Ascending aorta (tissue), 2 donors: ENCODE results near the gene ZNF536. TPM values are rescaled to one million over a fixed set of nuclear protein-coding genes. Genes with fewer than 3 reads are reported as not detected.
A peak's percentile ranks its signal among the peaks of the same experiment; 100 is the strongest.

Experiments
- DNase-seq, 2 donors: peaks; one replicate each; pipeline ENCODE4 v3.0.0-alpha.2; 2019; ENCODE audit warnings: low spot score in 2 of 2
- H3K27ac ChIP-seq, 2 donors: fragments of 200-600 bp; sonication (generic); one replicate each; pipeline ENCODE4 v1.5.1; 2016 to 2017; ENCODE audit warnings: mild to moderate bottlenecking in 1 of 2
- H3K27me3 ChIP-seq: fragments of 200-600 bp; sonication (generic); one replicate; pipeline ENCODE4 v1.5.1; 2017
- H3K36me3 ChIP-seq, 2 donors: fragments of 200-600 bp; sonication (generic); one replicate each; pipeline ENCODE4 v1.5.1; 2016
- H3K4me1 ChIP-seq, 2 donors: fragments of 200-600 bp; sonication (generic); one replicate each; pipeline ENCODE4 v1.5.1; 2016 to 2017; ENCODE audit warnings: mild to moderate bottlenecking in 1 of 2
- H3K4me3 ChIP-seq, 2 donors: fragments of 200-600 bp; sonication (generic); one replicate each; pipeline ENCODE4 v1.5.1; 2016 to 2017; ENCODE audit warnings: mild to moderate bottlenecking in 1 of 2
- H3K9me3 ChIP-seq, 2 donors: fragments of 200-600 bp; sonication (generic); one replicate each; pipeline ENCODE4 v1.5.1; 2016
- intact Hi-C: fragments of 100-400 bp; cut with DNase I; formaldehyde crosslinking; loops from one replicate; pipeline ENCODE4 v1.15.1; 2023
- total RNA-seq: library from RNA; depleted of rRNA; stranded (reverse); fragments of >200 nt; gene quantifications from one replicate; pipeline ENCODE4 v1.1.0, GENCODE V29; 2016
- TF ChIP-seq, protein P1 (sequence below), 3 experiments: fragments of 200-600 bp in 2 of 3; fragments of 450-650 bp in 1 of 3; sonication (generic) in 2 of 3; IDR thresholded peaks; one replicate each; pipeline ENCODE4 v1.5.1; 2016 to 2019; ENCODE audit warnings: antibody characterized with exemption in 3 of 3, mild to moderate bottlenecking in 1 of 3, moderate library complexity in 1 of 3

ZNF536 gene
- total RNA-seq, 1 donor from 2014 or later: not detected

DNA sequence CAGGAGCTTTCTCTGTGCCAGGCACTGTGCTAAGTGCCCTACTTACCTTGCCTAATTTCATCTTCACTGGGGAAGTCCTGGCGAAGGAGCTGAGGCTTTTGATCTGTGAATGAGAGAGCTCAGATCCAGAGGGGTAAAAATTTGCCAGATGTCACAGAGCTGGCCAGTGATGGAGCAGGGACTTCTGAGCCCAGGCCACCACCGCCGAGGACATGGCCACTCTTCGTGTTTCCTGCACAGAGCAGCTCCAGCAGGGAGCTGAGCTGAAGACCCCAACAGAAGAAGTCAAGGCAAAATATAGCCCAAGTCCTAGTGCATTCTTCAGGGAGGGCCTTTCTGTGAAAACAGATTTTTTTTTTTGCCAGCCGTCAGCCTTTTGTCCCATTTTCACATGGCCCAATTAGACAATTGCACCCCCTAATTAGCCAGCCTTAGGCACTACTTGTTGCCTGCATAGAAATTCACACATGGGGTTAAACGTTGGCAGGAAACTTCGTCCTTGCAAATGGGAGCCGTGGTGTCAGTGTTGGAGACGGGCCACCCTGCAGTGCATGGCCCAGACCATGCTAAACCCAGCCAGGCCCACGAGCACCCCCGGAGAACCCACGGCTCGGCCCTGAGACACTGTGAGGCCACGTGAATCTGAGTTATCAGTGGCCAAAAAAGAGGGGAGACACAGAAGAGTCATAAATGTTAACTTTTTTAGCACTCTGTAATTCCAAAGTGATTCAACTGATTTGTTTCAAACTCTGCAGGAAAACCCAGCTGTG lies 7.8 kb downstream of the ZNF536 start:
- Histone ChIP-seq H3K4me1 (no peaks in the 10 kb centered on the region), H3K4me3 (no peak overlapping the region), H3K27me3 (peaks cover 8% of the 10 kb centered on the region), H3K27ac (no peak overlapping the region), H3K36me3 (no peaks in the 10 kb centered on the region), H3K9me3 (no peaks in the 10 kb centered on the region)
- TF ChIP-seq, protein P1, sequence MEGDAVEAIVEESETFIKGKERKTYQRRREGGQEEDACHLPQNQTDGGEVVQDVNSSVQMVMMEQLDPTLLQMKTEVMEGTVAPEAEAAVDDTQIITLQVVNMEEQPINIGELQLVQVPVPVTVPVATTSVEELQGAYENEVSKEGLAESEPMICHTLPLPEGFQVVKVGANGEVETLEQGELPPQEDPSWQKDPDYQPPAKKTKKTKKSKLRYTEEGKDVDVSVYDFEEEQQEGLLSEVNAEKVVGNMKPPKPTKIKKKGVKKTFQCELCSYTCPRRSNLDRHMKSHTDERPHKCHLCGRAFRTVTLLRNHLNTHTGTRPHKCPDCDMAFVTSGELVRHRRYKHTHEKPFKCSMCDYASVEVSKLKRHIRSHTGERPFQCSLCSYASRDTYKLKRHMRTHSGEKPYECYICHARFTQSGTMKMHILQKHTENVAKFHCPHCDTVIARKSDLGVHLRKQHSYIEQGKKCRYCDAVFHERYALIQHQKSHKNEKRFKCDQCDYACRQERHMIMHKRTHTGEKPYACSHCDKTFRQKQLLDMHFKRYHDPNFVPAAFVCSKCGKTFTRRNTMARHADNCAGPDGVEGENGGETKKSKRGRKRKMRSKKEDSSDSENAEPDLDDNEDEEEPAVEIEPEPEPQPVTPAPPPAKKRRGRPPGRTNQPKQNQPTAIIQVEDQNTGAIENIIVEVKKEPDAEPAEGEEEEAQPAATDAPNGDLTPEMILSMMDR (IDR thresholded peaks at IDR 0.05): no peak
- intact Hi-C loops: no loop called here
- DNase-seq: no peak

DNA sequence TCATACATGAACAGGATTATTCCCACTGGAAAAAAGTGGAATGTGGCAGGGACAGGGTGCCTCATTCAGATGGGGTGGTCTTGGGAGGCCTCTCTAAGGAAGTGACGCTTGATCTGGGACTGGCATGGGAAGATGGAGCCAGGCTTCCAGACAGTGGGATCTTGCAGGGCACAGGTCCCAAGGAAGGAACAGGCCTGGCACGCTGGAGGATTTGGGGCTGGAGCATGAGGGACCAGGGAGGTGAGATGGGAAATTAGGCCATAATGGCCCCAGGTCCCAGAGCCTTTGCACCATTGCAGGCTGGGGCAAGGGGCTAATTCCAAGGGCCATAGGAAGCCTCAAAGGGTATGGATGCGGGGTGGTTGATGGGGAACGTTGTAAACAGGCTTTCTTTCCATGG lies 9.2 kb downstream of the ZNF536 start:
- Histone ChIP-seq H3K27ac (no peak overlapping the region), H3K4me1 (no peaks in the 10 kb centered on the region), H3K36me3 (no peaks in the 10 kb centered on the region), H3K27me3 (peaks cover under 1% of the 10 kb centered on the region), H3K9me3 (no peaks in the 10 kb centered on the region), H3K4me3 (no peak overlapping the region)
- TF ChIP-seq, protein P1 (IDR thresholded peaks at IDR 0.05): no peak
- intact Hi-C loops: no loop called here
- DNase-seq: peak in 1 of 2 donors; percentile 30

DNA sequence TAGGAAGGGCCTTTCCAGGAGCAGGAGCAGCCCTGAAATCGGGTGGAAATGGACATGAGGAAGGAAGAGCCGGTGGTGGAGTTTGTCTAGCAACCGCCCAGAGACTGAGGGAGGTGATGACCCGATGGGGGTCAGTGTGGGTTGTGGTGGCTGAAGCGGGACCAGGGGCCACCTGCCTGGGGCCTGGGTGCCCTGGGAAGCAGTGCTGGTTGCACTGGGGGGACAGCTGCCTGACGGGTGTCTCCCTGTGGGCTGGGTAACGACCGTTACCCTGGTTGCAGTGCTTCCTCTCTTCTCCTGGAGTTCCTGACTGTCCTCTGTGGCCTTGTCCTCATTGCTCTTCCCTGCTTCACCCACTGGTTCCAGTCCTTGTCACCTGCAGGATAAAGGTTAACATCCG lies 13.0 kb downstream of the ZNF536 start:
- Histone ChIP-seq H3K27ac (no peak overlapping the region), H3K27me3 (no peaks in the 10 kb centered on the region), H3K9me3 (no peaks in the 10 kb centered on the region), H3K4me3 (no peak overlapping the region), H3K4me1 (no peaks in the 10 kb centered on the region), H3K36me3 (no peaks in the 10 kb centered on the region)
- intact Hi-C loops: no loop called here
- peak in 1 of 2 donors; percentile 33 for DNase-seq
- TF ChIP-seq, protein P1 (IDR thresholded peaks at IDR 0.05): no peak

DNA sequence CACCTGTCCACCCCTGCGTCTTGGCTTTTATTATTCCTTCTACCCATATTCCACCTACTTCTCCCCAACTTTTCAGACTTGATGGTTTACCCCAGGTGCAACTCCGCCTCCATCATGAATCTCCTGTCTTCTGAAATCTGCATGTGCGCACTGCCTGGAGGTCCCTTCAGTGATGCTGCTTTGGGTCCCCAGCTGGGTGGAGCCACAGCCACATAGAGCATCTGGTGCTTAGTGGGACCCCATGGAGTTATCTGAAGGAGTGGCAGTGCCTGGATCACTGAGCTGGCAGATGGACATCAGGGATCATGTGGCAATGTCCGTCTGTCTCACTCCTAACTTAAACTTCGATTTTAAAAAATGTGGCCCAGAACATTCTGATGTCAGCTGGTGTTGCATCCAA lies 13.5 kb downstream of the ZNF536 start:
- peak in 1 of 2 donors; percentile 15 for DNase-seq
- TF ChIP-seq, protein P1 (IDR thresholded peaks at IDR 0.05): no peak
- Histone ChIP-seq H3K27ac (no peak overlapping the region), H3K4me3 (no peak overlapping the region), H3K9me3 (no peaks in the 10 kb centered on the region), H3K27me3 (no peaks in the 10 kb centered on the region), H3K36me3 (no peaks in the 10 kb centered on the region), H3K4me1 (no peaks in the 10 kb centered on the region)
- intact Hi-C loops: no loop called here

DNA sequence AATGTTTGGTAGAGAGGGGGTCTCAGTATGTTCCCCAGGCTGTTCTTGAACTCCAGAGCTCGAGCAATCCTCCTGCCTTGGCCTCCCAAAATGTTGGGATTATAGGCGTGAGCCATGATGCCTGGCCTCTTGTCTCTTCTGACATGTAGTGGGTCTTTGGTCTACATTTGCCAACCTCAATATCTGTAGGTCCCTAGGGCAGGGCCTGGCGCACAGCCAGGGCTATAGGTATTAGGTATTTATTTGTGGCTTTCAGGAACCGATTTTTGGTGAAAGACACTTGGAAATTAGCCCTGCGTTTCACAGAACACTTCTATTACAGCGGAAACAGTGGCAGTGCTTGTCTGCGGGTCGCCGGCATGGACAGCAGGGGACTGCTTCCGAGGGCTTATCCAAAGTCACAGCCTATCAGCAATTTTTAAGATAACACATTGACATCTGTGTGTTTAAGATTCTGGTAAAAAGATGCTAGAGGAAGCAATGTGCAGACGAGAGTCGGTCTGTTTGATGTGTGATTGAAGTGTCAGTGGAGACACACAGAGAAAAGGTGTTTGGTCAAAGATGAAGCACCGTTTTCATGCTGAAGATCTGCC lies 14.5 kb downstream of the ZNF536 start:
- intact Hi-C loops: no loop called here
- H3K9me3 ChIP-seq: no peaks in the 10 kb centered on the region
- H3K27me3 ChIP-seq: no peaks in the 10 kb centered on the region
- TF ChIP-seq, protein P1 (IDR thresholded peaks at IDR 0.05): no peak
- H3K4me3 ChIP-seq: no peak overlapping the region
- no peaks in the 10 kb centered on the region for H3K4me1 ChIP-seq
- no peaks in the 10 kb centered on the region for H3K36me3 ChIP-seq
- DNase-seq: no peak
- H3K27ac ChIP-seq: no peak overlapping the region
